ENCODE results near the gene NUTF2. TPM values are rescaled to one million over a fixed set of nuclear protein-coding genes. Genes with fewer than 3 reads are reported as not detected.

NUTF2 gene
- total and polyA plus RNA-seq, 2 of the 8 experiments (the other 6 are each of a cell fraction or from before 2014, with no cell fraction given) = 219 to 377 TPM

GRCh38 chr16:67909056-67909742 is 62.5 kb downstream of the NUTF2 start (continued):
- TF ChIP-seq CHD1 (IDR thresholded peaks at IDR 0.05; ENCODE audit: low read depth, low read length) = no peak
- no peak for TF ChIP-seq EGR1 (IDR thresholded peaks at IDR 0.05; ENCODE audit: borderline replicate concordance, low read depth, low read length)
- TF ChIP-seq NRF1 (IDR thresholded peaks at IDR 0.05; ENCODE audit: low read depth, low read length) = no peak
